Chondrocyte (in vitro differentiated cells): ENCODE data around the gene APOL2. TPM values are rescaled to one million over a fixed set of nuclear protein-coding genes. Genes with fewer than 3 reads are reported as not detected.
"Not testable (repeated sequence)": the region's sequence is repeated elsewhere in the genome, so short reads cannot be mapped to it uniquely, and the experiment has no call there.

Experiments
- DNase-seq: peaks from one replicate; pipeline ENCODE4 v3.0.0; 2021; ENCODE audit warnings: mixed read lengths, low spot score
- H3K27ac Mint-ChIP-seq: one replicate; pipeline ENCODE4 v1.8.0; 2021; ENCODE audit warnings: mild to moderate bottlenecking, moderate library complexity, mixed read lengths; ENCODE audit not compliant: unreplicated experiment
- H3K27me3 Mint-ChIP-seq: 2 replicates; pipeline ENCODE4 v1.8.0; 2021; ENCODE audit warnings: low read depth, mixed read lengths
- H3K36me3 Mint-ChIP-seq: 2 replicates; pipeline ENCODE4 v1.8.0; 2021; ENCODE audit warnings: low read depth, mixed read lengths
- H3K4me1 Mint-ChIP-seq: 2 replicates; pipeline ENCODE4 v1.8.0; 2021; ENCODE audit warnings: low read depth, mild to moderate bottlenecking, mixed read lengths
- H3K4me3 Mint-ChIP-seq: one replicate; pipeline ENCODE4 v1.8.0; 2021; ENCODE audit warnings: mild to moderate bottlenecking, moderate library complexity, mixed read lengths; ENCODE audit not compliant: unreplicated experiment
- H3K9me3 Mint-ChIP-seq: 2 replicates; pipeline ENCODE4 v1.8.0; 2021; ENCODE audit warnings: low read depth, mixed read lengths
- total RNA-seq: library from RNA; stranded (reverse); gene quantifications from 3 replicates; pipeline ENCODE4 v1.2.1, GENCODE V29; 2021
- TF ChIP-seq, protein P1 (sequence below): fragments of 200-600 bp; sonication (generic); IDR thresholded peaks from 2 replicates; pipeline ENCODE4 v1.5.0; 2021; ENCODE audit warnings: antibody characterized with exemption, mild to moderate bottlenecking, moderate library complexity

The APOL2 gene
- total RNA-seq, 1 donor from 2014 or later = 84.1 TPM

DNA sequence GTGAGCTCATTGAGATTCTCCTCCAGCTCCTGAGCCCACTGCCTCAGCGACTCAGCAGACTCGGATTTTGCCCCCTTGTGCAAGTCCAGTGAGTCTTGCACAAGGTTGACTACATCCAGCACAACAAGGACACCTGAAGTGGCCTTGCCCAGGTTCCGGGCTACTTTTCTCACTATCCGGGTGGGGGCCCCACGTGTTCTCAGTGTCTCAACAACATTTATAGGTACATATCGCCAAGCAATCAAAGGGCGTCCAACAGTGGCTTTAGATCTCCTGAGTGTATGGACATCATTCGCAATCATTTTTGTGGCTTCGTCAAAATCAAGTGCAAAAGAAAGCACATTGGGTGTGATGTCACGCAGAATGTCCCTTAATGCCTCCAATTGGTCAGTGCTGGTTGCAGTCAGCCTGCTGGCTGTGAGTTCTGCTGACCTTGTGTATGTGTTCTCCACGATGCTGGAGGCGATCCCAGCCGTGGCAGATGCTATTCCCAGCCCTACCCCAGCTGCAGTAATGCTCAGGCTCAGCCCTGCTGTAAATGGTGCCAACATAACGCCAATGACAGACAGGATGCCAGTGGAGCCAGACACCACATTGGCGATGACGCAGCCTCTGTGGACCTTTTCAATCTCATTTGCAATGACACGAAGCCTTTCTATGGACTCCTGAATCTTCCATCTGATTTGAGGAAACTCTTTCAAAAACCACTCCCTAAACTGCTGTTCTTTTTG lies 48.1 kb downstream of the APOL2 start:
- Mint-ChIP-seq H3K36me3 (no peaks in the 10 kb centered on the region), H3K27ac (no peak overlapping the region), H3K9me3 (no peaks in the 10 kb centered on the region), H3K27me3 (peaks cover 2% of the 10 kb centered on the region), H3K4me3 (no peak overlapping the region), H3K4me1 (peaks cover 15% of the 10 kb centered on the region)
- DNase-seq = no peak
- TF ChIP-seq, protein P1, sequence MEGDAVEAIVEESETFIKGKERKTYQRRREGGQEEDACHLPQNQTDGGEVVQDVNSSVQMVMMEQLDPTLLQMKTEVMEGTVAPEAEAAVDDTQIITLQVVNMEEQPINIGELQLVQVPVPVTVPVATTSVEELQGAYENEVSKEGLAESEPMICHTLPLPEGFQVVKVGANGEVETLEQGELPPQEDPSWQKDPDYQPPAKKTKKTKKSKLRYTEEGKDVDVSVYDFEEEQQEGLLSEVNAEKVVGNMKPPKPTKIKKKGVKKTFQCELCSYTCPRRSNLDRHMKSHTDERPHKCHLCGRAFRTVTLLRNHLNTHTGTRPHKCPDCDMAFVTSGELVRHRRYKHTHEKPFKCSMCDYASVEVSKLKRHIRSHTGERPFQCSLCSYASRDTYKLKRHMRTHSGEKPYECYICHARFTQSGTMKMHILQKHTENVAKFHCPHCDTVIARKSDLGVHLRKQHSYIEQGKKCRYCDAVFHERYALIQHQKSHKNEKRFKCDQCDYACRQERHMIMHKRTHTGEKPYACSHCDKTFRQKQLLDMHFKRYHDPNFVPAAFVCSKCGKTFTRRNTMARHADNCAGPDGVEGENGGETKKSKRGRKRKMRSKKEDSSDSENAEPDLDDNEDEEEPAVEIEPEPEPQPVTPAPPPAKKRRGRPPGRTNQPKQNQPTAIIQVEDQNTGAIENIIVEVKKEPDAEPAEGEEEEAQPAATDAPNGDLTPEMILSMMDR = no peak

DNA sequence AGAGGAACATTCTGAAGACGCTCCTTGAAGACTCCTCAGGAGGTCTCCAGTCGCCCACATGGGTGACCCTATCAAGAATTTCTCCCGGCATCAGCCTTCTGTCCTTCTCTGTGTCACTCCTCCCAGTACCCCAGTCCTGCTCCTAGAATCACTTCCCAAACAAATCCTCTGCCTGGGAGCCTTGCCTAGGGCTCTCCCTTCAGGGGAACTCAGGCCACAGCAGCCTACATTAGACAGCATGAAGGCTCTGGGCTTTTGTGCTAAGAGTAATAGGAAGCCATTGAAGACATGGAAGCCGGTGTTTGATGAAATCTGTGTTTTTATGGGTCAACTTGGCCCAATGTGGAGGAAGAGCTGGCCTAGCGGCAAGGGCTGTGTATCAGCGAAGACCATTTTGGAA lies 51.5 kb downstream of the APOL2 start:
- not testable (repeated sequence) for H3K27ac Mint-ChIP-seq, H3K4me3 Mint-ChIP-seq, H3K27me3 Mint-ChIP-seq, H3K36me3 Mint-ChIP-seq, H3K4me1 Mint-ChIP-seq, DNase-seq, H3K9me3 Mint-ChIP-seq

DNA sequence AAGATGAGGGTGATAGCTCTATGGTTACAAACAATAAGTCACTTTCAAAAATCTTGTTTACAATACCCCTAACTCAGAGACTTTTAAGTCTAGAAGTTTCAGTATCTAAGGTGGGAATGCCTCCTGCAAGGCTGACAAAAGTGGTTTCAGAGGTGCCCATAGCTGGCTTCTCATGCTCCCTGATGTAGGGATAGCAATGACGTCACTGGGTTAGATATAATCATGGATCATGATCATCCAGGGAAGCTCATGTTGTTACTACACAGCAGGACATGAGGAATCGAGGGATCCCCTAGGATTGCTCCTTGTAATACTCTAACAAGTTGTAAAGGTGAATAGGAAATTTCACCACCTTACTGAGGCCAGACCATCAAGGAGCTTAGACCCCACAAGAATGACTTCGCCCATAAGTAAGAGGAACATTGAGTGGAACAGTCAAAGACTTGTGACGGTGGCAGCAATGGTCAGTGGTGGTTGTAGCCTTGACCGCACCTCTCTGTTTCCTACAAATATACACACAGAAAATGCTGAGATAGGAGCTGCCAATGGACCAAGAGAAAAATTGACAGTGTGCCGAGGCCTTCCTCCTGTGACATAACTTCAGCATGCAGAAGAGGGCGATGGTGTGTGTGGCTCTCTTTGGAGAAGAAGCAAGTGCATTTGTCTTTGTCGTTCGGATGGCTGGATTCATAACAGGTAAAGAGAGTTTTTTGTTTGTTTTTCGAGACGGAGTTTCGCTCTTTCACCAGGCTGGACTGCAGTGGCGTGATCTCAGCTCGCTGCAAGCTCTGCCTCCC lies 53.3 kb downstream of the APOL2 start:
- H3K4me3 Mint-ChIP-seq = no peak overlapping the region
- H3K9me3 Mint-ChIP-seq = no peaks in the 10 kb centered on the region
- H3K27ac Mint-ChIP-seq = no peak overlapping the region
- H3K27me3 Mint-ChIP-seq = peaks cover 2% of the 10 kb centered on the region
- TF ChIP-seq, protein P1 = no peak
- H3K4me1 Mint-ChIP-seq = peaks cover 5% of the 10 kb centered on the region
- no peaks in the 10 kb centered on the region for H3K36me3 Mint-ChIP-seq
- DNase-seq = no peak

DNA sequence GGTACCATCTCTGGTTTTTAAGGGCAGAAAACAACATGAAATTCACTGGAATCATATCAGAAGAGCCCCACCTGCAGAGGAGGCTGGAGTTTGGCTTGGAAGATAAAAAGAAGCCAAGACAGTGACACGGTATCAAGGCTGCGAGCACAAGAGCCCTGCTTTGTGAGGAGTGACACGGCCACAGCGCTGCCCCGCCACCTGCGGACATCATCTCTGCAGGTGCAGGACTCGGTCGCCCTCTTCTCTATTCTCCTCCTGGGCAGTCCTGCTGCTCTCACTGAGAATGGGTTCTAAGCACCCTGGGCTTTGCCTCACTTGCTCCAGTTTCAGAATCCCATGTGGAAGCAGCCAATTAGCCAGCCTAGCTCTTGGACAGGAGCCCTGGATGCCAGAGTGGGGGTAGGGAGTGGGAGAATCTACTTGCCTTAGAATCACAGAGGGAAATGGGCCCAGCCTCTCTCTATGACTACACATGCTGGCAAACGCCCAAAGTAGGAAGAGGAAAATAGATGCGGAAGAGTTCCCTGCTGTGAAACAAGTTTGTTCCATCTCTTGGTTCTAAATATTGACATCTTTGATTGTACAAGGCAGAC lies 54.8 kb downstream of the APOL2 start:
- no peak for DNase-seq
- Mint-ChIP-seq H3K27me3 (peaks cover 1% of the 10 kb centered on the region), H3K36me3 (no peaks in the 10 kb centered on the region), H3K9me3 (no peaks in the 10 kb centered on the region), H3K4me1 (peaks cover 5% of the 10 kb centered on the region), H3K27ac (no peak overlapping the region), H3K4me3 (no peak overlapping the region)
- TF ChIP-seq, protein P1 = no peak

DNA sequence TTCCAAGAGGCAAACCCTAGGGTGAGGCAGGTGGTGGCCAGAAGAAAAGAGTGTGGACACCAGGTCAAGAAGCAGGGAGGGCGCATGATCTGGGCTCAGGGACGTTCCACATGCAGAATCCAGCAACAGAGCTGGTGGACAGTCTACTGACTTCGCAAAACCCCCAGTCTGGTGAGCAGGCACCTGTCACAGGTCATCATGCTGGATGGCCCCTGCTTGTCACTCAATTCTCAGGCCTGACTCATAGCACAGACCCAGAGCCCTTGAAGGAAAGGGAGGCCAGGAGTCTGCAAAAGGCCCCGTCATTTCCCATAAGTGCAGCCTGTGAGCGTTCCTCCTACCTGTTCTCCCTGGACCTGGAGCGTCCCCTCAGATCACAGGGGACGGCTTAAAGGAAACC lies 55.9 kb downstream of the APOL2 start:
- TF ChIP-seq, protein P1 = no peak
- H3K4me3 Mint-ChIP-seq = no peak overlapping the region
- peaks cover 5% of the 10 kb centered on the region for H3K4me1 Mint-ChIP-seq
- no peaks in the 10 kb centered on the region for H3K27me3 Mint-ChIP-seq
- no peaks in the 10 kb centered on the region for H3K9me3 Mint-ChIP-seq
- H3K36me3 Mint-ChIP-seq = no peaks in the 10 kb centered on the region
- H3K27ac Mint-ChIP-seq = no peak overlapping the region
- no peak for DNase-seq
